ENCODE data around the gene PCNT. TPM values are rescaled to one million over a fixed set of nuclear protein-coding genes. Genes with fewer than 3 reads are reported as not detected.
"Not testable (repeated sequence)": the region's sequence is repeated elsewhere in the genome, so short reads cannot be mapped to it uniquely, and the experiment has no call there.

Gene PCNT
- total RNA-seq, 3 donors from 2014 or later = 29.4 to 33.1 (median 31.0) TPM

DNA sequence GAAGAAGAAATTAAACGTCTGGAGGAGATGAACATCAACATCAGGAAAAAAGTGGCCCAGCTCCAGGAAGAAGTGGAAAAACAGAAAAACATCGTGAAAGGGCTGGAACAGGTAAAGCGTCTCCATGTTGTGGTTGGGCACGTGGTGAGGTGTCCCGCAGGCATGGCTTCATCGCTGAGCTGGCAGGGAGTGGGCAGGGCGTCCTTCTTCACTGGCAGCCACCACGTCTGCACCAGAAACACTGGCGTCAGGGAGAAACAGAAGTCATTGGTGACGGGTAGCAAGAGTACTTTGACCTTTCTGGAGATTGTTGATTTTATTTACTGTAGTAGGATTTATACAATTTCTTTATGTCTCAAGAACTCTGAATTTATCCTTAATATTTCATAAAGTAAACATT lies 75.7 kb downstream of the PCNT start:
- no peak for ATAC-seq
- Mint-ChIP-seq H3K4me3 (no peak overlapping the region), H3K36me3 (ENCODE audit: insufficient read depth) (peaks cover 30% of the 10 kb centered on the region), H3K4me1 (ENCODE audit: low read depth) (no peaks in the 10 kb centered on the region), H3K27me3 (ENCODE audit: low read depth) (no peaks in the 10 kb centered on the region), H3K9me3 (no peaks in the 10 kb centered on the region)
- DNase-seq = no peak

DNA sequence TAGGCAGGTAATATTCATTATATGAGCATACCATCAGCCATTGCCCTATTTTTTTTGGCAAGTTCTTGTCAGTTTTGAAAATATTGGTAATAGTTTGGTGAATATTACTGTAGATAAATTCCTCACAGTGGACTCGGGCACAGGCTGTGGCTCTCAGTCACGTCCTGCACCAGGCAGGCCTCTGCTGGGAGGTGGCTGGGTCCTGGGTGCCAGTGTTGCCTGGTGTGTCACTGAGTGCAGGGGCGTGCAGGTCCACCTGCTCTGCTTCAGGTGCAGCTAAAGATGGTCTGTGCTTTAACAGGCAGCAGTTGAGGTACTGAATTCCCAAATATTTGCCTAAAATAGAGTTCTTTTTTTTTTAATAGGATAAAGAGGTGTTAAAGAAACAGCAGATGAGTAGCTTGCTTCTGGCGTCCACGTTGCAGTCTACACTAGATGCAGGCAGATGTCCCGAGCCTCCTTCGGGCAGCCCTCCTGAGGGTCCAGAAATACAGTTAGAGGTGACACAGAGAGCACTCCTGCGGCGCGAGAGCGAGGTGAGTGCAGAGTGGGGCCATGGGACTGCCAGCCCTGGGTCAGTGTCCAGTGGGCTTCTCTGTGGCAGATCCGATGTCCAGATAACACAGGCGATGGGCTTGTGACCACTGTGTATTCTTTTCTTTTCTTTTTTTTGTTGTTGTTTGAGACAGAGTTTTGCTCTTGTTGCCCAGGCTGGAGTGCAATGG lies 77.4 kb downstream of the PCNT start:
- H3K36me3 Mint-ChIP-seq (ENCODE audit: insufficient read depth) = peaks cover 30% of the 10 kb centered on the region

DNA sequence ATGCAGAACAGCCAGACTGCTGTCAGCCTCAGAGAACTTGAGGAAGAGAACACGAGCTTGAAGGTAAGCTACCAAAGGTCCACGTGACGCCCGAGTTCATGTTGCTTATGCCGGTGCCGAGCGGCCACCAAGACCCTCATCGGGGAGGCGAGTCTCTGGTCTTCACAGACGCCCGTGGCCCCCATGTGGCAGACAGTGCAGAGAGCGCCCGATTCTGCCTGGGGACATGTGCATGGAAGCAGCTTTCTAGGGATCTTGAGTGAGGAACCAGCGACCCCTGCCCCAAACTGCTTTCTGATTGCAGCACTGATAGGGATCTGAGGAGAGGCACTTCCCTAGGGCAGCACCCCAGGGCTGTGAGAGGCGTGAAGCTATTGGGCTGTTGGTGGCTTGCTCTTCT lies 78.5 kb downstream of the PCNT start:
- Mint-ChIP-seq H3K4me3 (no peak overlapping the region), H3K36me3 (ENCODE audit: insufficient read depth) (peaks cover 25% of the 10 kb centered on the region), H3K4me1 (ENCODE audit: low read depth) (no peaks in the 10 kb centered on the region), H3K27me3 (ENCODE audit: low read depth) (no peaks in the 10 kb centered on the region), H3K9me3 (no peaks in the 10 kb centered on the region)
- ATAC-seq = no peak
- DNase-seq = no peak

More for the DNA sequence above, 77.4 kb downstream of the PCNT start:
- Mint-ChIP-seq H3K4me1 (ENCODE audit: low read depth) (no peaks in the 10 kb centered on the region), H3K4me3 (no peak overlapping the region), H3K27me3 (ENCODE audit: low read depth) (no peaks in the 10 kb centered on the region), H3K9me3 (no peaks in the 10 kb centered on the region)
- DNase-seq (no peak), ATAC-seq (no peak)

DNA sequence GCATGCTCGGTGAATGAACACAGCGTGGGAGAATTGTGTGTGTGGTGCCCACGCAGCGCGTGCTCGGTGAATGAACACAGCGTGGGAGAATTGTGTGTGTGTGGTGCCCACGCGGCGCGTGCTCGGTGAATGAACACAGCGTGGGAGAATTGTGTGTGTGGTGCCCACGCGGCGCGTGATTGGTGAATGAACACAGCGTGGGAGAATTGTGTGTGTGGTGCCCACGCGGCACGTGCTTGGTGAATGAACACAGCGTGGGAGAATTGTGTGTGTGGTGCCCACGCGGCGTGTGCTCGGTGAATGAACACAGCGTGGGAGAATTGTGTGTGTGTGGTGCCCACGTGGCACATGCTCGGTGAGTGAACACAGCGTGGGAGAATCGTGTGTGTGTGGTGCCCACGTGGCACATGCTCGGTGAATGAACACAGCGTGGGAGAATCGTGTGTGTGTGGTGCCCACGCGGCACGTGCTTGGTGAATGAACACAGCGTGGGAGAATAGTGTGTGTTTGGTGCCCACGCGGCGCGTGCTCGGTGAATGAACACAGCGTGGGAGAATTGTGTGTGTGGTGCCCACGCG lies 79.4 kb downstream of the PCNT start:
- not testable (repeated sequence) for DNase-seq; H3K4me1 Mint-ChIP-seq (ENCODE audit: low read depth)
- H3K36me3 Mint-ChIP-seq (ENCODE audit: insufficient read depth) = peaks cover 24% of the 10 kb centered on the region

DNA sequence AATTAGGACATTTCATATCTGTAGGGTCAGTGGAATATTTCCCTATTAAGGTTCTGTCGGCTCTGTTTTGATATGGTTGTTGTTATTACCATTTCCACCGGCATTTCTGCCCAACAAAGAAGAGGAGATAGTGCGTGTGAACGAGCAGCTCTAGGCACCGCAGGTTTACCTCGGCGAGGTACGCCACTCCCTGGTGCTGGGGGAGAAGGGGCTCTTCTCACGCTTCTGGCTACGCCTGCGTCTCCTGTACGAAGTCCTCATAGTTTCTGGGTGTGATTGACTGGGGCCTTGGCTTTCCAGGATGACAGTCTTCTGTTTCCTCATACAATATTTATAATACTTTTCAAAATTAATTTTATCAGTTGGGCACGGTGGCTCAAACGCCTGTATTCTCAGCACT lies 80.3 kb downstream of the PCNT start:
- H3K9me3 Mint-ChIP-seq = no peaks in the 10 kb centered on the region
- no peak for ATAC-seq
- no peaks in the 10 kb centered on the region for H3K27me3 Mint-ChIP-seq (ENCODE audit: low read depth)

More for the DNA sequence above, 79.4 kb downstream of the PCNT start:
- H3K9me3 Mint-ChIP-seq; ATAC-seq; H3K4me3 Mint-ChIP-seq; H3K27me3 Mint-ChIP-seq (ENCODE audit: low read depth): not testable (repeated sequence)

DNA sequence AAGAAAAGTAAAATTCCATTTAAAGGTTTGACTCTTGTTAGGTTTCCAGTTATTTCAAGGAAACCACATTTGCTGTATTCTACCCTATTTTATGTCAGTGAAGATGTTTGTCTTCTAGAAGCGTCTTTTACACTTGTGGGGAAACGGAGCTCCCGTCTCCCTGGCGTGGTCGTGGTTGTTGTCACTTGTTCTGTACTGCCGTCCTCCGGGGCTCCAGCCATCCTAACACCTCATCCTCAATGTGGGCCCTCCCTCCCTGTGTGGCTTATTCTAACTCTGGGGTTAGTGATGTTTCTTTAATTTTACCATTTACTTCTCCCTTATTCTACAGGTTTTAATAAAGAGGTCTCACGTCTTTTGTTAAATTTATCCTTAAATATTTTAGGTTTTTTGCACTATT lies 82.0 kb downstream of the PCNT start:
- Mint-ChIP-seq H3K36me3 (ENCODE audit: insufficient read depth) (peaks cover 15% of the 10 kb centered on the region), H3K4me3 (no peak overlapping the region), H3K9me3 (no peaks in the 10 kb centered on the region), H3K27me3 (ENCODE audit: low read depth) (no peaks in the 10 kb centered on the region), H3K4me1 (ENCODE audit: low read depth) (no peaks in the 10 kb centered on the region)
- ATAC-seq (no peak), DNase-seq (no peak)

More for the DNA sequence above, 80.3 kb downstream of the PCNT start:
- no peak for DNase-seq
- Mint-ChIP-seq H3K36me3 (ENCODE audit: insufficient read depth) (peaks cover 22% of the 10 kb centered on the region), H3K4me1 (ENCODE audit: low read depth) (no peaks in the 10 kb centered on the region), H3K4me3 (no peak overlapping the region)

DNA sequence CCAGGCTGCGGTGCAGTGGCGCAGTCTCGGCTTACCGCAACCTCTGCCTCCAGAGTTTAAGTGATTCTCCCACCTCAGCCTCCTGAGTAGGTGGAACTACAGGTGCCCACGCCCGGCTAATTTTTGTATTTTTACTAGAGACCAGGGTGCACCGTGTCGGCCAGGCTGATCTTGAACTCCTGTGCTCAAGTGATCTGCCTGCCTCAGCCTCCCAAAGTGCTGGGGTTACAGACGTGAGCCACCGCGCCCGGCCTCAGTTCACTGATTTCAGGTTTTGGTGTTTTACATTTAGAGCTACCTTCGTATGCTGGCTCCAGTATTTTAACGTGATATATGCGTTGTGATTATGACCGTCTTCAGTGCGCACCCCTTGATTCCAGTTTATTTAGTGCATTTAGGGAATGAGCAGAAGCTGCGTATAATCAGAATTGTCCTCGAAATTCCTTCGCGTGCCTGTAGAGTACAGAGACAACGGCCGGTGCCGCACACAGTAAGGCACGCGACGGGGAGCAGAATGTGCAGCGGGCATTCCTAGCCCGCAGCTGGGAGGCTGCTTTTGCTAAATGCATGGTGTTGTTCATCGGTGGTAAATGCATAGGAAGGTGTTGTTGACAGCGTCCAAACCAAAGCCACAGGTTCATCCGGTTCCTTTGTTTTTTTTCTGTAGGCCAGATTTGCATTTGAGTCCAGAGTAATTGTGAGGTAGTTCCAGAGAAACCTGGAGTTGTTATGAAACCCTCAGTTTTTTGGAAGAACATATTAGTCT lies 85.9 kb downstream of the PCNT start:
- H3K27me3 Mint-ChIP-seq (ENCODE audit: low read depth) = no peaks in the 10 kb centered on the region
- no peaks in the 10 kb centered on the region for H3K4me1 Mint-ChIP-seq (ENCODE audit: low read depth)
- H3K4me3 Mint-ChIP-seq = no peak overlapping the region
- DNase-seq (no peak), ATAC-seq (no peak)
- no peaks in the 10 kb centered on the region for H3K9me3 Mint-ChIP-seq
- peaks cover 5% of the 10 kb centered on the region for H3K36me3 Mint-ChIP-seq (ENCODE audit: insufficient read depth)

DNA sequence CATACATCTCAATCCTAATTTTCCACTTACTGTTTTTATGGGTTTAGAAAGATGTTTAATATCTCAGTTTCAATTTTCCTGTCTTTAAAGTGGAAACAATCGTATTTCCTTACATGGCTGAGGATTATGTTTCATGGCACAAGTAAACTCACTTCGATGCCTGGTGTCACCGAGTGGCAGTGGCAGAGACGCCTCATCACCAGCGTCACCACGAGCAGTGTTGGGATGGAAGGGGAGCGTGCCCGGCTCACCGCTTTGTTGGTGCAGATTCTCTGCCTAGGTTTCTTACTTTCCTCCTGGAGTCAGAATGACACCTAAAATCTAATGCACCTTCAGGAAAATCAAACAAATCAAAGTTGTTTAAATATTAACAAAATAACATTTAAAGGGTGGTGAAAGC lies 86.6 kb downstream of the PCNT start:
- H3K36me3 Mint-ChIP-seq (ENCODE audit: insufficient read depth) = peaks cover 5% of the 10 kb centered on the region
- H3K4me3 Mint-ChIP-seq = no peak overlapping the region
- H3K9me3 Mint-ChIP-seq = no peaks in the 10 kb centered on the region
- no peaks in the 10 kb centered on the region for H3K27me3 Mint-ChIP-seq (ENCODE audit: low read depth)
- H3K4me1 Mint-ChIP-seq (ENCODE audit: low read depth) = no peaks in the 10 kb centered on the region
- ATAC-seq (no peak), DNase-seq (no peak)

DNA sequence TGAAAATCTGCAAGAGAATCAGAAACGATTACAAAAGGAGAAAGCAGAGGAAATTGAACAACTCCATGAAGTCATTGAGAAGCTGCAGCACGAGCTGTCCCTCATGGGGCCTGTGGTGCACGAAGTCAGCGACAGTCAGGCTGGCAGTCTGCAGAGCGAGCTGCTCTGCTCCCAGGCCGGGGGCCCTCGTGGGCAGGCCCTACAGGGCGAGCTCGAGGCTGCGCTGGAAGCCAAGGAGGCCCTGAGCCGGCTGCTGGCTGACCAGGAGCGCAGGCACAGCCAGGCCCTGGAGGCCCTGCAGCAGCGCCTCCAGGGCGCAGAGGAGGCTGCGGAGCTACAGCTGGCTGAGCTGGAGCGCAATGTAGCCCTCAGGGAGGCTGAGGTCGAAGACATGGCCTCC lies 87.3 kb downstream of the PCNT start:
- DNase-seq (no peak), ATAC-seq (no peak)
- peaks cover 8% of the 10 kb centered on the region for H3K36me3 Mint-ChIP-seq (ENCODE audit: insufficient read depth)
- H3K4me3 Mint-ChIP-seq = no peak overlapping the region
- no peaks in the 10 kb centered on the region for H3K27me3 Mint-ChIP-seq (ENCODE audit: low read depth)
- H3K9me3 Mint-ChIP-seq = no peaks in the 10 kb centered on the region
- H3K4me1 Mint-ChIP-seq (ENCODE audit: low read depth) = no peaks in the 10 kb centered on the region

DNA sequence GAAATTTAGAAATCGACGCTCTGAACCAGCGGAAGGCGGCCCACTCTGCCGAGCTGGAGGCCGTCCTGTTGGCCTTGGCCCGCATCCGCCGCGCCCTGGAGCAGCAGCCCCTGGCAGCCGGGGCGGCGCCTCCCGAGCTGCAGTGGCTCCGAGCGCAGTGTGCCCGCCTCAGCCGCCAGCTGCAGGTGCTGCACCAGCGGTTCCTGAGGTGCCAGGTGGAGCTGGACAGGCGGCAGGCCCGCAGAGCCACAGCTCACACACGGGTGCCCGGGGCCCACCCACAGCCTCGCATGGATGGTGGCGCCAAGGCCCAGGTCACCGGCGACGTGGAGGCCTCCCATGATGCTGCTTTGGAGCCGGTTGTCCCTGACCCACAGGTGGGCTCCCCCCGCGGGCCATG lies 87.7 kb downstream of the PCNT start:
- DNase-seq (no peak), ATAC-seq (no peak)
- H3K36me3 Mint-ChIP-seq (ENCODE audit: insufficient read depth) = peaks cover 9% of the 10 kb centered on the region
- H3K9me3 Mint-ChIP-seq = no peaks in the 10 kb centered on the region
- no peaks in the 10 kb centered on the region for H3K4me1 Mint-ChIP-seq (ENCODE audit: low read depth)
- no peaks in the 10 kb centered on the region for H3K27me3 Mint-ChIP-seq (ENCODE audit: low read depth)
- H3K4me3 Mint-ChIP-seq = no peak overlapping the region

DNA sequence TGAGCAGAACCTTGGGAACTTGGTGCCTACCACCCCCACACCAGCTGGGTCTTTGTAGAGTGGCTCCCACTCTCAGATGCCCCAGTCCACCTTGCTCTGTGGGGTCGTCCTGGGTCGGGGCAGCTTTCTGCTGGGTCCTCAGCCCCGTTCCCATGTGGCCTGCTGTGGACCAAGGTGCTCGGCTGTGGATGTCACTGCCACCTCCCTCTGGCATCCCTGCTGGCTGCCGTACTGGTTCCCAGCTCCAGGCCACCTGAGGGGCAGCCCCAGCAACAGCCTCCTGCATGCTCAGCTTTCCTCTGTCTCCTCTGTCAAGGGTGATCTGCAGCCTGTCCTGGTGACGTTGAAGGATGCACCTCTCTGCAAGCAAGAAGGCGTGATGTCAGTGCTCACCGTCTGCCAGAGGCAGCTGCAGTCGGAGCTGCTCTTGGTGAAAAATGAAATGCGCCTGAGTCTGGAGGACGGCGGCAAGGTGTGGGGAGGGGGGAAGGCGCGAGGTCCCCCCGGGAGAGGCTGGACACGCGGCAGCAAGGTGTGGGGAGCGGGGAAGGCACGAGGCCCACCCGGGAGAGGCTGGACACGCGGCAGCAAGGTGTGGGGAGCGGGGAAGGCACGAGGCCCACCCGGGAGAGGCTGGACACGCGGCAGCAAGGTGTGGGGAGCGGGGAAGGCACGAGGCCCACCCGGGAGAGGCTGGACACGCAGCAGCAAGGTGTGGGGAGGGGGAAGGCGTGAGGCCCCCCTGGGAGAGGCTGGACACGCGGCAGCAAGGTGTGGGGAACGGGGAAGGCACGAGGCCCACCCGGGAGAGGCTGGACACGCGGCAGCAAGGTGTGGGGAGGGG lies 88.8 kb downstream of the PCNT start:
- DNase-seq (no peak), ATAC-seq (no peak)
- Mint-ChIP-seq H3K9me3 (no peaks in the 10 kb centered on the region), H3K27me3 (ENCODE audit: low read depth) (no peaks in the 10 kb centered on the region), H3K4me3 (no peak overlapping the region), H3K36me3 (ENCODE audit: insufficient read depth) (peaks cover 9% of the 10 kb centered on the region), H3K4me1 (ENCODE audit: low read depth) (no peaks in the 10 kb centered on the region)

DNA sequence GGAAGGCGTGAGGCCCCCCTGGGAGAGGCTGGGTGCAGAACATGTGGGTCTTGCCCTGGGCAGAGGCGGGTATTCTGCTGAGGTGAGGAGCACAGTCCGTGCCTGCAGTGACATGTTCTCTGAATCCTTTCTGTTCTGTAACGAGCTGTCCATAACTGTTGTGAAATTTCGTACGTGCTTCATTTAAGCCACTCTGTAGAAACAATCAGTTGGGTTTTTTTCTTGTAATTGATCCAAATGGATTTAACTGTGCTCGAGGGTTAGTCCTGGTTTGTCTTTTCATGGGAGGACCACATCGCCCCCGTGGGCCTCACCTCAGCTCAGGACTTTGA lies 89.4 kb downstream of the PCNT start:
- H3K9me3 Mint-ChIP-seq = no peaks in the 10 kb centered on the region
- DNase-seq (no peak), ATAC-seq (no peak)
- no peaks in the 10 kb centered on the region for H3K4me1 Mint-ChIP-seq (ENCODE audit: low read depth)
- peaks cover 9% of the 10 kb centered on the region for H3K36me3 Mint-ChIP-seq (ENCODE audit: insufficient read depth)
- H3K4me3 Mint-ChIP-seq = no peak overlapping the region
- H3K27me3 Mint-ChIP-seq (ENCODE audit: low read depth) = no peaks in the 10 kb centered on the region

DNA sequence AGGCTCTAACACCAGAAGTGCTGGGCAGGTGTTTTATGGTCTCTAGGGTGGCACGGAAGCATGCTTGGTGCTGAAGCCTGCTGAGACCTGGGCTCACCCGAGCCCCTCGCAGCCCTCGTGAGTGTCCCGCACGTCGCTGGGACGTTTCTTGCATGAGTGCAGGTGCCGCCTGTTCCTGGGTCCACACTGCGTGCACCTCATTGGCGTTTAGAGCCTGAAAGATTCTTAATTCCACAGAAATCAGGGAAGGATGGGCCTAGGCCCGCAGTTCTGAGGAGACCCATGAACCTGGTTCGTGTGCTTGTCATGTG lies 91.0 kb downstream of the PCNT start:
- Mint-ChIP-seq H3K27me3 (ENCODE audit: low read depth) (no peaks in the 10 kb centered on the region), H3K9me3 (no peaks in the 10 kb centered on the region), H3K36me3 (ENCODE audit: insufficient read depth) (peaks cover 14% of the 10 kb centered on the region), H3K4me1 (ENCODE audit: low read depth) (no peaks in the 10 kb centered on the region), H3K4me3 (no peak overlapping the region)
- ATAC-seq (no peak), DNase-seq (no peak)

DNA sequence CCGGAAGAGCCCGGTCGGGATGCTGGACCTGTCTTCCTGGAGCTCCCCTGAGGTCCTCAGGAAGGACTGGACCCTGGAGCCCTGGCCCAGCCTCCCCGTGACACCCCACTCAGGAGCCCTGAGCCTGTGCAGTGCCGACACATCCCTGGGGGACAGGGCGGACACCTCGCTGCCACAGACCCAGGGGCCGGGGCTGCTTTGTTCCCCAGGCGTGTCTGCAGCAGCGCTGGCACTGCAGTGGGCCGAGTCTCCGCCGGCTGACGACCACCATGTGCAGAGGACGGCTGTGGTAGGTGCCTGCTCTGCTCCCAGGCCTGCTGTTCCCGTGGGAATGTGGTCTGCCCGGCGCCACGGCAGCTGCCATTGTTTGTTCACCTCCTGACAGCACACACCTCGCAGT lies 92.6 kb downstream of the PCNT start:
- DNase-seq = no peak
- H3K27me3 Mint-ChIP-seq (ENCODE audit: low read depth) = no peaks in the 10 kb centered on the region
- H3K9me3 Mint-ChIP-seq = no peaks in the 10 kb centered on the region
- H3K4me3 Mint-ChIP-seq = no peak overlapping the region
- peaks cover 17% of the 10 kb centered on the region for H3K36me3 Mint-ChIP-seq (ENCODE audit: insufficient read depth)
- H3K4me1 Mint-ChIP-seq (ENCODE audit: low read depth) = no peaks in the 10 kb centered on the region
- no peak for ATAC-seq

Data from activated T-cell treated with anti-CD3 and anti-CD28 coated beads, Interleukin-2, amount 50 U/mL, for 4 hours (primary cell).